RWPE2 (cell line): Measurements from ENCODE around the gene OSBPL10.
A peak's percentile ranks its signal among the peaks of the same experiment; 100 is the strongest.

Experiments used
- ATAC-seq: fragments of 200-7000 bp; cut with Tn5 transposase; 3 replicates; pipeline ENCODE4 v1.9.1; 2021; ENCODE audit warnings: low read depth
- DNase-seq: peaks from one replicate; pipeline ENCODE4 v3.0.0-alpha.2; 2020; ENCODE audit warnings: low spot score
- H3K27ac ChIP-seq: fragments of 450-650 bp; 2 replicates; pipeline ENCODE4 v1.5.1; 2017; ENCODE audit warnings: mild to moderate bottlenecking; ENCODE audit not compliant: poor library complexity, severe bottlenecking
- H3K27me3 ChIP-seq: fragments of 250-450 bp; sonication (Bioruptor Pico); 2 replicates; pipeline ENCODE4 v1.5.1; 2021; ENCODE audit warnings: mild to moderate bottlenecking, moderate library complexity; ENCODE audit not compliant: insufficient read depth, poor library complexity, severe bottlenecking
- H3K36me3 ChIP-seq: fragments of 250-450 bp; sonication (Bioruptor Pico); 2 replicates; pipeline ENCODE4 v1.5.1; 2020; ENCODE audit warnings: low read depth, mild to moderate bottlenecking, moderate library complexity
- H3K4me1 ChIP-seq: fragments of 250-450 bp; sonication (Bioruptor Pico); 2 replicates; pipeline ENCODE4 v1.5.1; 2021; ENCODE audit warnings: mild to moderate bottlenecking, moderate library complexity; ENCODE audit not compliant: insufficient read depth, poor library complexity, severe bottlenecking
- H3K4me3 ChIP-seq: fragments of 250-450 bp; sonication (Bioruptor Pico); 2 replicates; pipeline ENCODE4 v1.5.1; 2021; ENCODE audit warnings: mild to moderate bottlenecking, moderate library complexity; ENCODE audit not compliant: severe bottlenecking
- H3K9me3 ChIP-seq: fragments of 250-450 bp; sonication (Bioruptor Pico); 2 replicates; pipeline ENCODE4 v1.5.1; 2021; ENCODE audit warnings: mild to moderate bottlenecking, moderate library complexity; ENCODE audit not compliant: severe bottlenecking
- CTCF ChIP-seq: fragments of 450-650 bp; IDR thresholded peaks from one replicate; pipeline ENCODE4 v1.5.1; 2017; ENCODE audit warnings: mild to moderate bottlenecking, moderate library complexity; ENCODE audit not compliant: poor library complexity, severe bottlenecking

Gene OSBPL10

GRCh38 chr3:31955581-31955980 lies 25.5 kb downstream of the OSBPL10 start:
- no peak overlapping the region for H3K4me3 ChIP-seq
- H3K27me3 ChIP-seq, result no peaks in the 10 kb centered on the region
- H3K4me1 ChIP-seq, result peaks cover 10% of the 10 kb centered on the region
- peaks cover 51% of the 10 kb centered on the region for H3K36me3 ChIP-seq
- H3K27ac ChIP-seq, result no peak overlapping the region
- ATAC-seq (no peak), DNase-seq (no peak)
- TF ChIP-seq CTCF, result no peak
- peaks cover 3% of the 10 kb centered on the region for H3K9me3 ChIP-seq

- ATAC-seq, result no peak
- H3K9me3 ChIP-seq, result peaks cover 3% of the 10 kb centered on the region
- no peak overlapping the region for H3K27ac ChIP-seq
- no peak for TF ChIP-seq CTCF
- H3K4me3 ChIP-seq, result no peak overlapping the region
- no peak for DNase-seq
- H3K36me3 ChIP-seq, result peaks cover 58% of the 10 kb centered on the region
- no peaks in the 10 kb centered on the region for H3K27me3 ChIP-seq
- peaks cover under 1% of the 10 kb centered on the region for H3K4me1 ChIP-seq
Observed at GRCh38 chr3:31953636-31954035, 27.4 kb downstream of the OSBPL10 start.

- no peak for DNase-seq
- no peak overlapping the region for H3K4me3 ChIP-seq
- H3K36me3 ChIP-seq, result peaks cover 58% of the 10 kb centered on the region
- H3K9me3 ChIP-seq, result peaks cover 3% of the 10 kb centered on the region
- TF ChIP-seq CTCF, result no peak
- no peaks in the 10 kb centered on the region for H3K27me3 ChIP-seq
- ATAC-seq, result no peak
- peaks cover 6% of the 10 kb centered on the region for H3K4me1 ChIP-seq
- no peak overlapping the region for H3K27ac ChIP-seq
Observed at GRCh38 chr3:31953091-31953490, 28.0 kb downstream of the OSBPL10 start.

- DNase-seq (no peak), ATAC-seq (no peak)
- Histone ChIP-seq H3K9me3 (peaks cover 3% of the 10 kb centered on the region), H3K27me3 (no peaks in the 10 kb centered on the region), H3K4me1 (peaks cover 13% of the 10 kb centered on the region), H3K4me3 (no peak overlapping the region), H3K27ac (no peak overlapping the region), H3K36me3 (peaks cover 52% of the 10 kb centered on the region)
- no peak for TF ChIP-seq CTCF
Observed at GRCh38 chr3:31952205-31952604, 28.9 kb downstream of the OSBPL10 start.

DNA sequence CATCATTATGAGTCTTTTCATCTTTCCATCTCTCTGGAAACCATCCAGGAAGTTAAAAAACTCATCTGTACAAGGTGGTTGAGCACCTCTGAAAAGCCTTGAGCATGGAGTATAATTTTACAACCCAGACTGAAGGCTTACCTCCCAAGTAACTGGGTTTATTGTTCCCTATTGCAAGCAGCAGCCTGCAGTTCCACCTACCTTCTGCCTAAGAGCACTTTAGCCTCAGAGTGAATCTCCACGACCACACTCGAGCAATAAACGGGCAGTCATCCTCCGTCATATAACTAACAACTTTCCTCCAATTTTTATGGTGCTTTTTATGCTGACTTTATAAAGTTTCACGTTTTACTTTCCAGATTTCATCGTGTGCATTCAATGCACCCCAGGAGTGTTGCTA lies 32.8 kb downstream of the OSBPL10 start:
- Histone ChIP-seq H3K27me3 (no peaks in the 10 kb centered on the region), H3K4me1 (peaks cover 26% of the 10 kb centered on the region), H3K36me3 (peaks cover 28% of the 10 kb centered on the region), H3K27ac (peak overlapping the region; percentile 32), H3K4me3 (no peak overlapping the region), H3K9me3 (no peaks in the 10 kb centered on the region)
- no peak for TF ChIP-seq CTCF
- ATAC-seq (no peak), DNase-seq (no peak)
